DMS 273 (cell line): ENCODE data around the gene TEF.
"Not testable (repeated sequence)": the region's sequence is repeated elsewhere in the genome, so short reads cannot be mapped to it uniquely, and the experiment has no call there.

ENCODE experiments used
- DNase-seq: peaks from one replicate; lab custom pipeline; 2025; ENCODE audit not compliant: unreplicated experiment; lab: John Stamatoyannopoulos, UW

Gene TEF

DNA sequence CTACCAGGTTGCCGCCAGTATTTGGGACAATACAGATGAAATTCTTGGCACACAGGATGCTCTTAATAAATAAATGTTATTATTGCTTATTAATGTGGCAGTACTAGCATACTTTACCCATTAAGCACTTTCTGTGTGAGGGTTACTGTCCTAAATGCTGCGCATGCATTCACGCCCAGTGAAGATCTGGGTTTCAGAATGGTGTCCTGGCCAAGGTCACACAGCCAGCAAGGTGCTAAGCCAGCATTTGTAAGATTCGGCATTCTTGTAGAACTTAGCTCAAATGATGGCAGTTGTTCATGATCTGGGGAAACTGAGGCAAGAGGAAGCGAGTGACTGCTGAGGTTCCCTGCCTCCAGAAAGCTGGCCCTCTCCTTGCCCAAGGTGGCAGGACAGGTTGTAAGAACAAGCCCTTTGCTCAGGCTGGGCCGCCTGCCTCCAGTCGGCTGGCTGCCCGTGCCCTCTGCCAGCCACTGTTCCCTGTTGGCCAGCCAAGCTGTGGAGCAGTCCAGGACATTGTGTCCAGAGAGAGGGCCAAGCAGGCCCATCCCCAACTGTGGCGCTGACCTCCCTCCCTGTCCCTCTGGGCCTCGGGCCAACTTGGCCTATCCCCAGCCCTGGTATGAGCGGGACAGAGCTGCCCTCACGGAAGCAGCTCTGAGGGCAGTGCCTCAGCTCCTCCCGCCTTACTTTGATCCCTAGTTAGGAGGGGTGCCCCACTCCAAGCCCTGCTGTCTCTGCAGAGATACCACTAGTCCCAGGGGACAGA, 36.1 kb downstream of the TEF start:
- DNase-seq, result no peak

DNA sequence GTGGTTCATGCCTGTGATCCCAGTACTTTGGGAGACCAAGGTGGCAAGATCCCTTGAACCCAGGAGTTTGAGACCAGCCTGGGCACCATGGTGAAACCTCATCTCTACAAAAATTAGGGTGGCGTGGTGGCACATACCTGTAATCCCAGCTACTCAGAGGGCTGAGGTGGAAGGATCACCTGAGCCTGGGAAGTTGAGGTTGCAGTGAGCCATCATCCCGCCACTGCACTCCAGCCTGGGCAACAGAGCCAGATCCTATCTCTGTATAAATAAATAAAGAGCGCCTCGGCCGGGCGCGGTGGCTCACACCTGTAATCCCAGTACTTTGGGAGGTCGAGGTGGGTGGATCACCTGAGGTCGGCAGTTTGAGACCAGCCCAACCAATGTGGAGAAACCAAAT, 37.0 kb downstream of the TEF start:
- DNase-seq, result no peak

DNA sequence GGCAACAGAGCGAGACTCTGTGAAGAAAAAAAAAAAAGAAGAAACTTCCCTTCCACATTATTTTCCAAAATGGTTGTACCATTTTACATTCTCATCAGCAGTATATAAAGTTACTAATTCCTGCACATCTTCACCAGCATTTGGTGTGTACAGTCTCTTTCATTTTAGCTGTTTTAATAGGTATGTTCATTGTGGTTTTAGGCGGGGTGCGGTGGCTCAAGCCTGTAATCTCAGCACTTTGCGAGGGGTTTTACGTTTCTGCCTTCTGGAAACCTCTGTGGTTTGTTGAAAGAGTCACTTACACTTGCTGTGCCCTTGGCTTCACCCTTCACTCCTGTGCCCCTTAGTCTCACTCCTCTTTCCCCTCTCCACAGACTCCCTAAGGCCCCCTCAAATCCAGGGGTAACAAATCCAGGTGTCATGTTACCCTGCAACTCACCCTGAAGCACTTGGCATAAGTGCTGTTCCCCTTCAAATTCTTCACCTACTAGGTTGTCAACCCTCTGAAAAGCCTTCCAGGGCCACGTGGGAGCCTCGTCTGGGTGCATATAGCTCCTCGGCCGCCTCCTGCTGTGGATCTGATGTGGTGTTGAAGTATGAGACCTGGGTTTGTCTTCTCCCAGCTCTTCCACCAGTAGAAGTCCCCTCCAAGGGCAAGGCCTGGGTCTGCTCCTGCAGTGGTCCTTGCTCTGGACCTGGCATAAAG, 44.1 kb downstream of the TEF start:
- DNase-seq, result no peak

DNA sequence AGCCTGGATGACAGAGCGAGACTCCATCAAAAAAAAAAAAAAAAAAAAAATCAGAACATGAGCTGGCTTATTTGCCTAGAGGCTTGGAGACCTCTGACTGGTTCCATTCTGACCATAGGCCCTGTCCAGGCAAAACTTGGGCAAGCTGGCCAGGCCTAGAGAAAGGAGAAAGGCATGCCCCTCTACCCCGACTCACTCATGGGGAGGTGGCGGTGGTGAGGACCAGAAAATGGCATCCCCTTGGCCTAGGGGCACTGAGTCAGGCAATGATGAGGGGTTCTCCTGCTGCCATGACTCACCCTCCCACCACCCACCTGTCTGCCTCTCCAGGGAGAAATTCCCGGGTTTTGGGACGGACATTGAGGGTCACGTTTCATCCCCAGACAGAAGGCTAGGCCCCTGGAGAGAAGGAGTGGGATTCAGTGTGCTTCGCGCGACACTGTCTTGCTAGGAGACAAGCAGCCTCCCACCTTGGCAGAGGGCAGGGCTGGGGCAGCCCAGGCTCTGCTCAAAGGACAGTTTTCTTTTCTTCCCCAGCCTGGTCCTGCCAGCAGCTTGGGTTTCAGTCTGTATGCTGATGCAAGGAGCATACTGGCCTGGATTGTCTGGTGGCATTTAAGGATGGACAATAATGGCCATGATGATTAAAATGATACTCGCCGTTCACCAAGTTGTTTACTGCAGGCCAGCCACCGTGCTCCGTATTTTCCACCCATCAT, 47.6 kb downstream of the TEF start:
- DNase-seq, result no peak

DNA sequence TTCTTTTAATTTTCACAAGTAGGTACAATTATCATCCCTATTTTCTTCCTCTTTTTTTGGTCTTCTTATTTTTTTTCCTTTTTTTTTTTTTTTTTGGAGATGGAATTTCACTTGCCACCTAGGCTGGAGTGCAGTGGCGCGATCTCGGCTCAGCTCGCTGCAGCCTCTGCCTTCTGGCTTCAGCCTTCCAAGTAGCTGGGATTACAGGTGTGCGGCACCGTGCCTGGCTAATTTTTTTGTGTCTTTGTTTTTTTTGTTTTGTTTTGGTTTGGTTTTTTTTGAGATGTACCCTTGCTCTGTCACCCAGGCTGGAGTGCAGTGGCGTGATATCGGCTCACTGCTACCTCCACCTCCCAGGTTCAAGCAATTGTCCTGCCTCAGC, 48.2 kb downstream of the TEF start:
- DNase-seq, result no peak

DNA sequence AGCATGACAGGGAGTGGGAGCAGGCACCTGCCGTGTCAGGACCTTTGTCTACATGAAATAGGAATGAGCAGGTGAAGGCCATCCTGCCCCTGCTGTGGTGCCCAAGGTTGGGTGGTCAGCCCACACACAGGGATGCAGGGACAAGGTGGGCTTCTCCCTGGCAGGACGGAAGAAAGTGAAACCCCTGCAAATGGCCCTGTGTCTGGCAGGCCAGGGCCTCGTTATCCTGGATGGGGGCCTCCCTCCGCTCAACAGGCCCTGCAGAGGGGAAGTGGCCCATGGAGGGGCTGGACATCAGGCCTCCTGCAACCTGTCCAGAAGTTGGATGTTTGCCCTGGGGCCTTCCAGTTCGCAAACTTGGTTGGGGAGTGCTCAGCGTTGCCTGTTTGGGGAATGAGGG, 49.9 kb downstream of the TEF start:
- DNase-seq, result no peak

DNA sequence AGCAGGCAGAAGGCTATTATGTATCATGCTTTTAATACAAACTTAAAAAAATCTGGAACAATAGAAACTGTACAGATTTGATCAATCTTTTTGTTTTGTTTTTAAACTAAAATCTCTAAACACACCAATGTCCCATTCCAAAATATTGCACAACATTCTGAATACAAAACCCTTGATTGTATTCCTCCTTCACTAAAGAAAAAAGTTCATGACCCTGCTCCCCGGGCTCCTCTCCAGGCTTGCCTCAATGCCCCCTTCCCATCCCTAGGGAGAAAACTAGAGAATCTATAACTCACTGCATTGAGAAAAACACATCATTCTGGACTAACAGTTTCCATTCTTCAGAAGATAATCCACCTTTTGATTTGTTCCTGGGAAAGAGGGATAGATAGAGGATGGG, 51.7 kb downstream of the TEF start:
- DNase-seq, result not testable (repeated sequence)

DNA sequence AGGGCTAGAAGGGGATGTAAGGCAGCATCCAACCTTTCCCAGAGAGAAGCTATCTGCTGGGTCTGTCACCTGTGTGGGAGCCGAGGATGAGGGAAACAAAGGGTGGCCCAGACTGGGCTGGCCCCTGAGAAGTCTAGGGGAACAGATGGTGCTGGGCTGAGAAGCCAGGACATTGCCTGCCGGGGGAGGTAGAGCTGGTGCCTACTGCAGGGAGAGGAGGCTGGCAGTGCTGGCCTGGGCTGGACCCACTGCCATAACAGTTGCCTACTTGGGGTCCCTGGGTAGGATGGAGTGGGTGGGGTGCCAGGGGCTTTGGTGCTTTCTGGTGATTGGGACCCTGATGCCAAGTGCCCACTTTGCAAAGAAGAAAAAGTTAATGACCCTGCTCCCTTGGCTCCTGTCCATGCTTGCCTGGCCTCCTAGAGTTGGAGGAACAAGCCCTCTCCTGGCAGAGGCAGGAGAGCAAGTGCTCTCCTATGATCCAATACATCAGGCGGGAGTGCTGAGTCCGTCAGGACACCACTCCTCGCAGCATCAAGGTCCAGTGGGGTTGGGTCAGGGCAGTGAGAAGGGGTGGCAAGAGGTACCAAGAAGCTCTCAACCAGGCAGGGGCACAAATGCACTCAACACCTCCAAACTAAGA, 52.7 kb downstream of the TEF start:
- DNase-seq, result not testable (repeated sequence)

DNA sequence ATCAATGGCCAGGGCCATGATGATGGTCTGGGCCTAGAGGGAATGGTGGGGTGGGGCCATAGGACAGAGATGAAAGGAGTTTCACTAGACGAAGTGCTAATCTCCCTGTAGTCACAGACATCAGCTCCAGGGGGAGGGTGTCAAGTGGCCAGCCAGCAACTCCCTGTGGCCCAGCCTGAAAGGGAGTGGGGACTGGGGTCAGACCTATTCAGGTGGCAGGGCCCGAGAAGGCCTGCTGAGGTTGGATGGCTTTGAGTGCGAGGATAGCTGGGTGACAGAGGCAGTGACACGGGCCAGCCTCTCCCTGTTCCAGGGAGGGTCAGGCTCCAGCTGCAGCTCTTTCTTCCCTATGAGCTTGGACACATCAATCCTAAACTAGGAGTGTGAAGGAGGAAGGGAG, 53.8 kb downstream of the TEF start:
- DNase-seq, result no peak

DNA sequence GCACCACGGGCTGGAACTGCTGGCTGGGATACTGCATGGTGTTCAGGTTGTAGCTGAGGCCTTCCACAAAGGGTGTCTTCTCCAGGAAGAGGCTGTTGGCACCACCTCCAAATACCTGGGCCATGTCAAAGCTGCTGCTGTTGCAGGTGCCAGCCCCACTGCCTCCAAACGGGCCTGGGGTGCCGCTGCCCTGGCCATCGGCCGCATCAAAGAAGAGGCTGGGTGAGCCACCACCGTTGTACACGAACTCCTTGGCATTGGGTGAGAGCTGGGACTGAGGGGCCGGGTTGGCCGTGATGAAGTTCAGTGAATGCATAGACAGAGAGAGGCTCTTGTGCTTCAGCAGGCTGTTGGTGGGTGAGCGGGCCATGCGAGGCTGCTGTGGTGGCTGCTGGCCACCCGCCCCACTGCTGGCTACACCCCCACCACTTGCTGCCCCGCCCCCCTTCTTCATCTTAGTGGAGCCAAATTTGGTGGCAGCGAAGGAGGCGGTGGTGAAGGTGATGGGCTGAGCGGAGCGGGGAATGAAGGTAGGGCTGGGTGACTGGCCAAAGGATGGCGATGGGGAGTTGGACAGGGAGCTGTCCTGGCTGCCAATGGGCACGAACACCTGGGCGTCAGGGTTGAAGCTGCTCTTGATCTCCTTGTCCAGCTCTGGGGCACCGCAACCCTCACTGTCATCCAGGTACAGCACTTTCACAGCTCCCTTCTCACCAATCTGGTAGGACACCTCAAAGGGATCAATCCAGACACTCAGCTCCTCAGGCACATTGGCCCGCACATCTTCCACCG, 54.8 kb downstream of the TEF start:
- DNase-seq, result no peak

DNA sequence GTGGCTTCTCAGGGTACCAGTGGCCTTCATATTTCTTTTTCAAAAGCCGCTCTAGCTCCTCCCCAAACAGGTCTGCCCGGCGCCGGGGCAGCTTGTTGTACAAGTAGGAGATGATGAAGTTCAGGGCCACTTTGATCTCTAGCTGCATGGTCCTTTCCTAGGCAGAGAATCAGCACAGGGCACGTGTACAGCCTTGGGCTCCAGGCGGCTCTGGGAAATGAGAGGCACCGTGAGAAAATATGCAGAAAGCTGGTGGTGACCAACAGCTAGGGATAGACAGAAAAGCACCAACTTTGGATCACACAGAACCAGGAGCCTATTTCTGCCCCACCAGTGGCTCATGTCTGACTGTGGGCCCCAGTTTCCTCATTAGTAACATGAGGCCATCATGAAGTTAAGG, 55.5 kb downstream of the TEF start:
- no peak for DNase-seq

DNA sequence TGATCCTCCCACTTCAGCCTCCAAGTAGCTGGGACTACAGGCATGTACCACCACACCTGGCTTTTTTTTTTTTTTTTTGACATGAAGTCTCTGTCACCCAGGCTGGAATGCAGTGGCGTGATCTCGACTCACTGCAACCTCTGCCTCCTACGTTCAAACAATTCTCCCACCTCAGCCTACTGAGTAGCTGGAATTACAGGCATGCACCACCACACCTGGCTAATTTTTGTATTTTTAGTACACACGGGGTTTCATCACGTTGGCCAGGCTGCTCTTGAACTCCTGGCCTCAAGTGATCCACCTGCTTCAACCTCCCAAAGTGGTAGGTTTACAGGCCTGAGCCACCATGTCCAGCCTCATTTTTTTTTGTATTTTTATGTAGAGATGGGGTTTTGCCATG, 58.8 kb downstream of the TEF start:
- not testable (repeated sequence) for DNase-seq

DNA sequence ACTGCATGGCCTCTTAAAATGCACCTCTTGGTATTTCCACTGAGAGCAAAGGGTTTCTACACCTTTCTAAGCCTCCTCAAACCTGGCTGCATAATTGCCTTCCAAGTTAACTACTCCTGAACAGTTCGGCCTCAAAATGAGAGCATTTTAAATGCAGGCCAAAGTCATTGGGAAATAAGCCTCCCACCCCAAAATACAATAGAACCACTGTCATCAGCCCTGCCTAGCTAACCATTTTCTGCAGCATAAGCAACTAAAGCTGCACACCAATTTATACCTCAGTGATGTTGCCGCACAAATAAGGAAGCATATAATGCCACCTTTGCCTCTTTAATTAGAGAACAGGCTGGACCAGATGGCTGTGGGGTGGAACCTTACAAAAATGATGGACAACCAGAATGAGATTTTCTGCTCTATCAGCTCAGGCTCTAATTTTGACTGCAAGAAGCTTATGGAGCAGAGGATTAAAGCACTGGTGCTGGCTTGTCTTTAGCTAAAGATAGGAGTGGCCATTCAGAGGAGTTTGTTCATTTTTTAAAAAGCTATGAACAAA, 60.6 kb downstream of the TEF start:
- DNase-seq, result peak; percentile 37

DNA sequence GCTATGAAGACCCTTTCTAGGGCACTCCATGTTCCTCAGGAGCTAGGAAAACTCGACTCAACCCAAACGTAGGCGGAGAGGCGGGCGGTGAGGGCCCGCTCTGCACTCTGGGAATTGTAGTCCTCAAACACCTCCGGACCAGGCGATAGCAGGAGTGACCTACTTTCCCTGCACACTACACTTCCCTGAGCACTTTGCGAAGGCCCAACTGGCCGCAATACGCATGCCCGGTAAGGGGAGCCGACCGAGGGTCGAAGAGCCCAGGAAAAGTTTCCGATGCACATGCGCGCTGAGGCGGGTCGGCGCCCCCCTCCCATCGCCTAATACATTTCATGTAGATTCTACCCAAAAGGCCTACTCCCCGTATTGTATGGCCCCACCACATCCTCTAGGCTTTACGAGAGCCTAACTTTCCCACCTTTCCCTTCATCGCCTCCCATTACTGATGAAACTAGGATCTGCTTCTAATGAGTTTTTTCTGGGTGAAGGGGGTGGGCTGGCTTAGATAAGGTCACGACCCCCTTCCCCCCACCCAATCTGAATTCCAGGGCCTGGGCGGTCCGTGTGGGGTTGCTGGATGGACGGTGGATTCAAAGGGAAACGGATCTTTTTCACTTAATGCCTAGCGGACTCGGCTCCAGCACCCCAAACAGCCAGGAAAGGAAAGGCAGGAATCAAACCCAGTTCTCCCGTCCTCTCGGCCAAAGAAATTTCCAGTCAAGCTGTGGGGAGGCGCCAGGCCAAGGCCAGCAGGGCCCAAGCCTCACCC, 62.8 kb downstream of the TEF start:
- DNase-seq, result peak; percentile 94

DNA sequence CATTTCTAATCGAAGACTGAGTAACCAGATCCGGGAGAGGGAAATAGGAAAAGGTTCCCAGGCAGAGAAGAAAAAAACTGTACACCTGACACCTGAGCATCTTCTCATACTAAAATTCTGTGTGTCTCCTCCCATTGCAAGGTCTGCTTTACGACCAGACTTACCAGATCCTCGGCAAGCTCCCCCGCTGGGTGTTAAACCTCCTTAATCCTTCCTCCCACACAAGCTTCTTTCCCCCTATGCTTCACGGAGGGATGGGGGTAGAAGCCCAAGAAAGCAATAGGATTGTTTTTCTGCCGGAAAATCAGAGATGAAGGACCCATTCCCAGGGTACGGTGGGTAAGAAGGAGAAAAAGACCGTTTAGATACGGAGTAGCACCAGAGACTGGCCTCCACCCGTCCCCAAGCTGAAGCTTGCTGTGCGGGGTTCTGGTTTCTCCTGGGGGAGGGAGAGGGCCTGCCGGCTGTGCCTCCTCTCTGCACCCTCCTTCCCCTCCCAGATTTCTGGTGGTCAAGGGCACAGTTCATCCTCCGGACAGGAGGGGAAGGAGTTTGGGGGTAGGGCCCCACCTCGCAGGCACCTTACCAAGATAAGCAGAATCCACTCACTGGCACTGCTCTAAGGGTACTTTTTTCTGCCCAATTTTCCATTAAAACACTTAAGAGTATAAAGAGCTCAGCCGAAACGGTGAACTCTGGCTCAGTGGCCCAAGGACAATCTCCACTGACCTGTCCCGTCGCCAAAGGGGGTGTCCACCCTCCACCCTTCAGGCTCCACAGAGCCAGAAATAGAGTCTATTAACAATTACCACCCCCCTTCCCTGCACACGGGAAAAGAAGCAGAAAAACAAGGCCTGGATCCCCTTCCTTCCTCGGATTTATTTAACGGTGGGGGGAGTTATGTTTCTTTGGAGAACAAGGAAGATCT, 63.7 kb downstream of the TEF start:
- DNase-seq, result peak; percentile 54

DNA sequence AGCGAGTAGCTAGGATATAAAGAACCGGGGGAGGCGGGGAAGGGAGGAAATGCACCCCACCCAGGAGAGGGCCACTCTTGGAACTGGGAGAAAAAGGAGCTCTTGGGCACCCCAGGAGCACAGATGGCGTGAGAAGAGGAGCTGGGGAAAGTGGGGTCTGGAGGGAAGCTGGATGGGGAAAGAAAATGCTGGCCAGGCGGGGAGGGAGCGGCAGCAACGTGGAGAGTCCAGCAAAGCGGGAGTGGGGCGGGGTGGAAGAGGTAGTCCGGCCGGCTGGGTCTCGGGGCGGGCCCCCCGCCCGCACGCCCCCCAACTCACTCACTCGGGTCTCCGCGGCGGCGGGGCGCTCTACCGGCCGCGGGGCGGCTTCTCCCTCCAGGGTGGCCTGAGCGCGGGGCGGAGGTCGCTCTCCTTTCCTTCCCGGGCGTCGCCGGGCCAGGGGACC, 64.3 kb downstream of the TEF start:
- DNase-seq, result peak; percentile 55

DNA sequence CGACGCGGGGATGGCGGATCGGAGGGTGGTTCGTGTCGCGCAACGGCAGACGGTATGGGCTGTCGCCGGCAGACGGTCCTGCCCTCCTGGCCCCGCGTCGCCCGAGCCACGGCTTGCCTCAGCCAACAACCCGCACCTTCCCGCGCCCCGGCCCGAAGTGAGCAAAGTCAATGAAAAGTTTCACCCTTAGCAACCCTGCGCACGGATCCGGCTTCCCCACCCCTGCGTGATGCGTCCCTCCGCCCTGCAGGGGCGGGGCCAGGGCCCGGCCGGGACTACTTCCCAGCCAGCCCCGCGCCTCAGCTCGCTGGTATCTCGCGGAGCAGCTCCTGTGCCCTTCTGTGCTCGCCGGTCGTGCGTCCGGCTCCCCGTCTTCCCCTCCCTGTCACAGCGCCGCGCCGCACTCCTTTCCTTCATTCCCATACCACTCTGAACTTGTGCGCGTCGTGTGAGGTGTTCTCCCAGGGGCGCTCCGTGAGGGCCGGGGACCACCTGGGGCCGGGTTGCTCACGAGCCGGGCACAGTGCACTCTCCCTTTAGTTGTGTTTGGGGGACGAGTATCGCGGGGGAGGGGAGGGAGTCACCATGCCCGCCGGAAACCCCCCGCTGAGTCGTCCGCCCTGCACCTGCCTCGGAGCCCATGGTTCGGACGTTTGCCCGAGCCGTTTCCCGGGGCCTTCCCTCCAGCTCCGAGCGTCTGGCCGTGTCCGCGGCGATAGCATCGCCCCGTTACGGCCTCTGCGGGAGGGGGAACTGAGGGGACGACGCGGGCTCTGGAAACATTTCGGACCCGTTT, 65.1 kb downstream of the TEF start, which contains the start of gene TOB2:
Gene TOB2 (minus strand): TSS at position 163 of the 796 bp plus-strand sequence. CDS start 9,456 bp downstream, outside the sequence.
- peak; percentile 97 for DNase-seq
